Liver (tissue), 9 donors: Measurements from ENCODE around the gene PLEKHA6. TPM values are rescaled to one million over a fixed set of nuclear protein-coding genes. Genes with fewer than 3 reads are reported as not detected.

Experiments
- DNase-seq: peaks from one replicate; pipeline ENCODE4 v3.0.0-alpha.2; 2017; ENCODE audit warnings: low spot score
- H3K27ac ChIP-seq, 2 donors: one replicate each; pipeline ENCODE4 v1.7.0; 2013; ENCODE audit warnings: inconsistent platforms in 2 of 2, low read length in 2 of 2, control low read depth in 1 of 2, low read depth in 1 of 2, mild to moderate bottlenecking in 1 of 2
- H3K27me3 ChIP-seq, 4 donors: one replicate each; pipeline versions ENCODE4 v1.6.1 to v1.7.0; 2013; ENCODE audit warnings: low read length in 3 of 4, inconsistent platforms in 1 of 4, mild to moderate bottlenecking in 1 of 4, moderate library complexity in 1 of 4; ENCODE audit not compliant: control insufficient read depth in 4 of 4, insufficient read depth in 4 of 4
- H3K36me3 ChIP-seq, 4 donors: one replicate each; pipeline versions ENCODE4 v1.6.1 to v1.7.0; 2013; ENCODE audit warnings: low read length in 3 of 4, mild to moderate bottlenecking in 3 of 4, low read depth in 1 of 4, moderate library complexity in 1 of 4; ENCODE audit not compliant: control insufficient read depth in 4 of 4, insufficient read depth in 3 of 4
- H3K4me1 ChIP-seq, 4 donors: one replicate each; pipeline versions ENCODE4 v1.6.1 to v1.7.0; 2013; ENCODE audit warnings: low read length in 3 of 4, mild to moderate bottlenecking in 3 of 4, moderate library complexity in 1 of 4; ENCODE audit not compliant: control insufficient read depth in 4 of 4, insufficient read depth in 4 of 4
- H3K4me3 ChIP-seq, 3 donors: one replicate each; pipeline versions ENCODE4 v1.6.1 to v1.7.0; 2013; ENCODE audit warnings: low read length in 3 of 3, control low read depth in 1 of 3, low read depth in 1 of 3, mild to moderate bottlenecking in 1 of 3
- H3K9ac ChIP-seq, 2 donors: one replicate each; pipeline ENCODE4 v1.7.0; 2013; ENCODE audit warnings: low read length in 2 of 2, mild to moderate bottlenecking in 2 of 2, moderate library complexity in 2 of 2, control low read depth in 1 of 2, low read depth in 1 of 2
- H3K9me3 ChIP-seq, 4 donors: one replicate each; pipeline versions ENCODE4 v1.6.1 to v1.7.0; 2013; ENCODE audit warnings: low read length in 3 of 4; ENCODE audit not compliant: control insufficient read depth in 4 of 4
- CTCF ChIP-seq: fragments of 150-350 bp; IDR thresholded peaks from 2 replicates; pipeline ENCODE4 v1.5.1; 2017; ENCODE audit warnings: improper control_type of control experiment, low read depth, low read length; ENCODE audit not compliant: missing input control
- EGR1 ChIP-seq, 2 donors: IDR thresholded peaks; 2 replicates each; pipeline ENCODE4 v1.6.1; 2016 to 2018; ENCODE audit warnings: antibody characterized with exemption in 2 of 2, low read depth in 2 of 2
- FOXA1 ChIP-seq: IDR thresholded peaks from 2 replicates; pipeline ENCODE4 v1.6.1; 2016; ENCODE audit warnings: antibody characterized with exemption
- FOXA2 ChIP-seq: IDR thresholded peaks from 2 replicates; pipeline ENCODE4 v1.6.1; 2016; ENCODE audit warnings: antibody characterized with exemption
- GABPA ChIP-seq, 2 donors: IDR thresholded peaks in 1 of 2; conservative IDR thresholded peaks in 1 of 2; 2 replicates each; pipeline ENCODE4 v1.6.1; 2016; ENCODE audit warnings: antibody characterized with exemption in 2 of 2, mild to moderate bottlenecking in 1 of 2, moderate library complexity in 1 of 2
- HNF4A ChIP-seq, 2 donors: conservative IDR thresholded peaks; 2 replicates each; pipeline ENCODE4 v1.6.1; 2016; ENCODE audit warnings: antibody characterized with exemption in 2 of 2, mild to moderate bottlenecking in 2 of 2
- HNF4G ChIP-seq: IDR thresholded peaks from 2 replicates; pipeline ENCODE4 v1.6.1; 2016; ENCODE audit warnings: antibody characterized with exemption
- JUND ChIP-seq, 2 donors: IDR thresholded peaks; 2 replicates each; pipeline ENCODE4 v1.6.1; 2016; ENCODE audit warnings: antibody characterized with exemption in 2 of 2
- NR2F2 ChIP-seq: IDR thresholded peaks from 2 replicates; pipeline ENCODE4 v1.6.1; 2016; ENCODE audit warnings: antibody characterized with exemption
- RAD21 ChIP-seq, 2 donors: IDR thresholded peaks; 2 replicates each; pipeline ENCODE4 v1.6.1; 2016; ENCODE audit warnings: antibody characterized with exemption in 2 of 2, mild to moderate bottlenecking in 2 of 2
- REST ChIP-seq: IDR thresholded peaks from 2 replicates; pipeline ENCODE4 v1.6.1; 2016; ENCODE audit warnings: antibody characterized with exemption, mild to moderate bottlenecking
- RXRA ChIP-seq, 2 donors: IDR thresholded peaks; 2 replicates each; pipeline ENCODE4 v1.6.1; 2017 to 2018; ENCODE audit warnings: antibody characterized with exemption in 2 of 2, mild to moderate bottlenecking in 1 of 2
- SP1 ChIP-seq: IDR thresholded peaks from 2 replicates; pipeline ENCODE4 v1.6.1; 2018; ENCODE audit warnings: antibody characterized with exemption, mild to moderate bottlenecking
- TAF1 ChIP-seq: conservative IDR thresholded peaks from 2 replicates; pipeline ENCODE4 v1.6.1; 2016; ENCODE audit warnings: antibody characterized with exemption, mild to moderate bottlenecking
- YY1 ChIP-seq: IDR thresholded peaks from 2 replicates; pipeline ENCODE4 v1.6.1; 2016; ENCODE audit warnings: antibody characterized with exemption, mild to moderate bottlenecking
- WGBS: extraction: QIAGEN DNeasy Blood & Tissue Kit; methylation state at CpG from one replicate; pipeline ENCODE4 v1.1.7; 2013; 5-methylcytosine and 5-hydroxymethylcytosine counted together
- polyA plus RNA-seq, 2 donors: library from polyadenylated mRNA; stranded (reverse) in 1 of 2; unstranded in 1 of 2; fragments of 200-250 nt in 1 of 2; fragments of >200 nt in 1 of 2; fragmentation: Nextera tagmentation in 1 of 2; extraction: Ambion mirVana in 1 of 2; gene quantifications; one replicate each; pipeline versions ENCODE4 v1.2.1 to v1.2.3, GENCODE V29; 2013 to 2015
- total RNA-seq, 2 donors: library from RNA; depleted of rRNA; stranded (reverse); fragments of >200 nt; gene quantifications; one replicate each; pipeline ENCODE4 v1.2.3, GENCODE V29; 2014
- TF ChIP-seq, protein P1 (sequence below): IDR thresholded peaks from 2 replicates; pipeline ENCODE4 v1.6.1; 2016; ENCODE audit warnings: antibody characterized with exemption
- TF ChIP-seq, protein P2 (sequence below): IDR thresholded peaks from 2 replicates; pipeline ENCODE4 v1.6.1; 2016; ENCODE audit warnings: antibody characterized with exemption
- TF ChIP-seq, protein P3 (sequence below): IDR thresholded peaks from 2 replicates; pipeline ENCODE4 v1.6.1; 2016; ENCODE audit warnings: antibody characterized with exemption
- donor health status: healthy.
- donor health status: healthy.
- donor health status: healthy.
- donor health status: healthy.
- donor health status: healthy.

Gene PLEKHA6
- total and polyA plus RNA-seq, 4 donors, result 5.3 to 12.8 (median 7.6) TPM

DNA sequence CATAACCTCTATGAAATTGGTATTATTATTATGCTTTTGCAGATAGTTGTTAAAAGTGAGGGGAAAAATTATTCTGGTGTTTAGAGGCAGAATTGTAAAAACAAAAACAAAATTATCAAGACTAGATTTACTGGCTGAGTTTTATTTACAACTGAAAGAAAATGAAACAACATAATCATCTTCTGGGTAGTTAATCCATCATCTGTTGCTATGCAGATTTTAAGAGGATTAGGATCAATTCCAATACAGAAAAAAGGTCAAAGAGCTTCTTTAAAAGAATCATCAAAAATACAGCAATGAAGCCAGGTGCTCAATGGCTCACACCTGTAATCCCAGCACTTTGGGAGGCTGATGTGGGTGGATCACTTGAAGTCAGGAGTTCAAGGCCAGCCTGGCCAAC lies 154.2 kb downstream of the PLEKHA6 start:
- Histone ChIP-seq H3K27ac (no peak overlapping the region), H3K27me3 (no peaks in the 10 kb centered on the region), H3K4me3 (no peak overlapping the region), H3K9ac (no peak overlapping the region), H3K4me1 (peaks cover 2 to 28% (median 18%) of the 10 kb centered on the region in 4 donors), H3K36me3 (peaks cover 0 to 2% (median 0%) of the 10 kb centered on the region in 4 donors), H3K9me3 (no peaks in the 10 kb centered on the region)
- DNase-seq, result no peak
- TF ChIP-seq, protein P1, sequence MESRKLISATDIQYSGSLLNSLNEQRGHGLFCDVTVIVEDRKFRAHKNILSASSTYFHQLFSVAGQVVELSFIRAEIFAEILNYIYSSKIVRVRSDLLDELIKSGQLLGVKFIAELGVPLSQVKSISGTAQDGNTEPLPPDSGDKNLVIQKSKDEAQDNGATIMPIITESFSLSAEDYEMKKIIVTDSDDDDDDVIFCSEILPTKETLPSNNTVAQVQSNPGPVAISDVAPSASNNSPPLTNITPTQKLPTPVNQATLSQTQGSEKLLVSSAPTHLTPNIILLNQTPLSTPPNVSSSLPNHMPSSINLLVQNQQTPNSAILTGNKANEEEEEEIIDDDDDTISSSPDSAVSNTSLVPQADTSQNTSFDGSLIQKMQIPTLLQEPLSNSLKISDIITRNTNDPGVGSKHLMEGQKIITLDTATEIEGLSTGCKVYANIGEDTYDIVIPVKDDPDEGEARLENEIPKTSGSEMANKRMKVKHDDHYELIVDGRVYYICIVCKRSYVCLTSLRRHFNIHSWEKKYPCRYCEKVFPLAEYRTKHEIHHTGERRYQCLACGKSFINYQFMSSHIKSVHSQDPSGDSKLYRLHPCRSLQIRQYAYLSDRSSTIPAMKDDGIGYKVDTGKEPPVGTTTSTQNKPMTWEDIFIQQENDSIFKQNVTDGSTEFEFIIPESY, result no peak
- TF ChIP-seq CTCF, result no peak
- no peak for TF ChIP-seq TAF1
- TF ChIP-seq REST, result no peak
- no peak for TF ChIP-seq FOXA2
- no peak for TF ChIP-seq HNF4G
- TF ChIP-seq RAD21 (IDR thresholded peaks at IDR 0.05), result no peak
- TF ChIP-seq FOXA1, result no peak
- TF ChIP-seq SP1, result no peak
- TF ChIP-seq, protein P2, sequence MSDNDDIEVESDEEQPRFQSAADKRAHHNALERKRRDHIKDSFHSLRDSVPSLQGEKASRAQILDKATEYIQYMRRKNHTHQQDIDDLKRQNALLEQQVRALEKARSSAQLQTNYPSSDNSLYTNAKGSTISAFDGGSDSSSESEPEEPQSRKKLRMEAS, result no peak
- no peak for TF ChIP-seq RXRA (IDR thresholded peaks at IDR 0.05)

DNA sequence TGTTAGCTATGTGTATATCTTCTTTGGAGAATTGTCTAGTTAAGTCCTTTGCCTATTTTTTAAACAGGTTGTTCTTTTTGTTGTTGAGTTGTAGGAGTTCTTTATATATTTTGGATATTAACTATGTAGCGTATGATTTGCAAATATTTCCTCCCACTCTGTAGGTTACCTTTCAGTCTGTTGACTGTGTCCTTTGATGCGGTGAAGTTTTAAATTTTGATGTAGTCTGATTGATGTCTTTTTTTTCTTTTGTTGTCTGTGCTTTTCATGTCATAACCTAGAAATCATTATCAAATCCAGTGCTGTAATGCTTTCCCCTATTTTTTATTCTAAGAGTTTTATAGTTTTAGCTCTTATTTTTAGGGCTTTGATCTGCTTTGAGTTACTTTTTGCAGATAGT lies 154.8 kb downstream of the PLEKHA6 start:
- Histone ChIP-seq H3K4me1 (peaks cover 2 to 28% (median 18%) of the 10 kb centered on the region in 4 donors), H3K27me3 (no peaks in the 10 kb centered on the region), H3K9me3 (no peaks in the 10 kb centered on the region), H3K36me3 (no peaks in the 10 kb centered on the region), H3K4me3 (no peak overlapping the region), H3K27ac (no peak overlapping the region), H3K9ac (no peak overlapping the region)
- WGBS, result 91% methylated on average over 2 of the region's 2 CpGs
- no peak for DNase-seq
- TF ChIP-seq HNF4A (conservative IDR thresholded peaks at IDR 0.05) (no peak), SP1 (no peak), YY1 (no peak), CTCF (no peak), GABPA (IDR thresholded peaks at IDR 0.05 in 1 of 2, conservative IDR thresholded peaks at IDR 0.05 in 1 of 2) (no peak), NR2F2 (no peak), REST (no peak), HNF4G (no peak), TAF1 (no peak), RAD21 (IDR thresholded peaks at IDR 0.05) (no peak), FOXA1 (no peak), RXRA (IDR thresholded peaks at IDR 0.05) (no peak), FOXA2 (no peak), JUND (IDR thresholded peaks at IDR 0.05) (no peak), EGR1 (IDR thresholded peaks at IDR 0.05; ENCODE audit: low read depth in 2 of 2) (no peak)
- TF ChIP-seq, protein P3, sequence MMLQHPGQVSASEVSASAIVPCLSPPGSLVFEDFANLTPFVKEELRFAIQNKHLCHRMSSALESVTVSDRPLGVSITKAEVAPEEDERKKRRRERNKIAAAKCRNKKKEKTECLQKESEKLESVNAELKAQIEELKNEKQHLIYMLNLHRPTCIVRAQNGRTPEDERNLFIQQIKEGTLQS, result no peak
- TF ChIP-seq, protein P2, result no peak
